Type B pancreatic cell (in vitro differentiated cells): ENCODE measurements around the gene EVI2A. TPM values are rescaled to one million over a fixed set of nuclear protein-coding genes. Genes with fewer than 3 reads are reported as not detected.
"Not testable (repeated sequence)": the region's sequence is repeated elsewhere in the genome, so short reads cannot be mapped to it uniquely, and the experiment has no call there.

Experiments
- DNase-seq: peaks from one replicate; pipeline ENCODE4 v3.0.0; 2021; ENCODE audit warnings: mixed read lengths; ENCODE audit not compliant: unreplicated experiment; ENCODE audit errors: extremely low spot score
- H3K27ac Mint-ChIP-seq: 2 replicates; pipeline ENCODE4 v1.8.0; 2021; ENCODE audit warnings: mild to moderate bottlenecking, mixed read lengths
- H3K27me3 Mint-ChIP-seq: 2 replicates; pipeline ENCODE4 v1.8.0; 2021; ENCODE audit warnings: mixed read lengths
- H3K36me3 Mint-ChIP-seq: 2 replicates; pipeline ENCODE4 v1.8.0; 2021; ENCODE audit warnings: mixed read lengths
- H3K4me1 Mint-ChIP-seq: one replicate; pipeline ENCODE4 v1.8.0; 2021; ENCODE audit warnings: mixed read lengths; ENCODE audit not compliant: unreplicated experiment
- H3K4me3 Mint-ChIP-seq: 2 replicates; pipeline ENCODE4 v1.8.0; 2021; ENCODE audit warnings: mild to moderate bottlenecking, mixed read lengths
- H3K9me3 Mint-ChIP-seq: 2 replicates; pipeline ENCODE4 v1.8.0; 2021; ENCODE audit warnings: mixed read lengths
- total RNA-seq: library from RNA; stranded (reverse); gene quantifications from 2 replicates; pipeline ENCODE4 v1.2.1, GENCODE V29; 2021; ENCODE audit warnings: low replicate concordance
- TF ChIP-seq, protein P1 (sequence below): fragments of 200-600 bp; sonication (generic); conservative IDR thresholded peaks from 2 replicates; pipeline ENCODE4 v1.5.0; 2021; ENCODE audit warnings: antibody characterized with exemption, mild to moderate bottlenecking

The EVI2A gene
- total RNA-seq, 1 donor from 2014 or later: not detected

DNA sequence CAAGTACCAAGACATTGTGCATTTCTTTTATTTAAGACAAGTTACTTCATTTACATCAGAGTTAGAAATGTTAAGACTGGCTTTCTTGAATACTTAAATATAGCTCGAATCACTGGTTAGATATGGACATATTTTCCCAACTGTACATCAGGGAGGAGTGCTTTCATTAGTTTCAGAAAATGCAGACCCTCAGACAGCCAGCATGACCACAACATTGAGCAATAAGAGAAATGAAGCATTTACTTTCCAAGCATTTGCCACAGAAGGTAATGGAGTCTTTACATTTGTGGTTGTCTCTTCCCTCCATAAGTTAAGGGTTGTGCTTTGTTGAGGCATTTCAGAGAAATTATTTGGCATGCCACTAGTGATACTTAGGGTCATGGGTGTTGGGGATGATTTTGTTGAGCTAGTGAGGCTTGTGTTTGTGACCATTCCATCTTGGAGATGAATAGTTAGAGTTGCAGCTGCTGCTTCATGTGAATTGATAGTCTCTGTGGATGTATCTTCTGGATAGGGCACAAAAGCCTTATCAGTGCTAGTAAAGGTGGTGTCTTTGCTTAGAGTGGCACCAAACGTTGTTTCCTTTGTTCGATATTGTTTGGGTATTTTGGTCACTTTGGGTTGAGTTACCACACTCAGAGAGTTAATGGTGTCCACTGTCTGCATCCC, 26.5 kb downstream of the EVI2A start:
- H3K36me3 Mint-ChIP-seq: peaks cover 13% of the 10 kb centered on the region
- H3K4me1 Mint-ChIP-seq: no peaks in the 10 kb centered on the region
- H3K27me3 Mint-ChIP-seq: no peaks in the 10 kb centered on the region
- no peak for DNase-seq
- no peak overlapping the region for H3K4me3 Mint-ChIP-seq
- TF ChIP-seq, protein P1, sequence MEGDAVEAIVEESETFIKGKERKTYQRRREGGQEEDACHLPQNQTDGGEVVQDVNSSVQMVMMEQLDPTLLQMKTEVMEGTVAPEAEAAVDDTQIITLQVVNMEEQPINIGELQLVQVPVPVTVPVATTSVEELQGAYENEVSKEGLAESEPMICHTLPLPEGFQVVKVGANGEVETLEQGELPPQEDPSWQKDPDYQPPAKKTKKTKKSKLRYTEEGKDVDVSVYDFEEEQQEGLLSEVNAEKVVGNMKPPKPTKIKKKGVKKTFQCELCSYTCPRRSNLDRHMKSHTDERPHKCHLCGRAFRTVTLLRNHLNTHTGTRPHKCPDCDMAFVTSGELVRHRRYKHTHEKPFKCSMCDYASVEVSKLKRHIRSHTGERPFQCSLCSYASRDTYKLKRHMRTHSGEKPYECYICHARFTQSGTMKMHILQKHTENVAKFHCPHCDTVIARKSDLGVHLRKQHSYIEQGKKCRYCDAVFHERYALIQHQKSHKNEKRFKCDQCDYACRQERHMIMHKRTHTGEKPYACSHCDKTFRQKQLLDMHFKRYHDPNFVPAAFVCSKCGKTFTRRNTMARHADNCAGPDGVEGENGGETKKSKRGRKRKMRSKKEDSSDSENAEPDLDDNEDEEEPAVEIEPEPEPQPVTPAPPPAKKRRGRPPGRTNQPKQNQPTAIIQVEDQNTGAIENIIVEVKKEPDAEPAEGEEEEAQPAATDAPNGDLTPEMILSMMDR: no peak
- no peak overlapping the region for H3K27ac Mint-ChIP-seq
- H3K9me3 Mint-ChIP-seq: no peaks in the 10 kb centered on the region

DNA sequence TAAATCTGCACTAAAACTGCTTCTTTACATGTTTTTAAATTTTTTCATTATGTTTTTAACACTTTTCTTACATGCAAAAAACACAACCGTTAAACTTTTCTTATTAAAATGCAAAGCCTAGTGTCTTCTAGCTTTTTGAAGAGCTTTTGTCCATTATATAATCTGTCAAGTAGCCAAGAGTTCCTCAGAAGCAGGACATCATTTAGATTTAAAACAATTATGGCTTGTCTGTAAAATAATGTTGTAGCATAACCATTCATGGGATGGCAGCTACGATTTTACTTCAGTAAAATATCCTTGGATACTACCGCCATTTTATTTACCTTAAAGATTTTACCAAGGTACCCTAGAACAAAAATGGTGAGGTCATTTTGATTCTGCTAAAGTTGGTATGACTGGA, 27.2 kb downstream of the EVI2A start:
- Mint-ChIP-seq H3K4me1 (no peaks in the 10 kb centered on the region), H3K27me3 (no peaks in the 10 kb centered on the region), H3K36me3 (peaks cover 13% of the 10 kb centered on the region), H3K9me3 (no peaks in the 10 kb centered on the region), H3K27ac (no peak overlapping the region), H3K4me3 (no peak overlapping the region)
- DNase-seq: no peak
- TF ChIP-seq, protein P1: no peak

DNA sequence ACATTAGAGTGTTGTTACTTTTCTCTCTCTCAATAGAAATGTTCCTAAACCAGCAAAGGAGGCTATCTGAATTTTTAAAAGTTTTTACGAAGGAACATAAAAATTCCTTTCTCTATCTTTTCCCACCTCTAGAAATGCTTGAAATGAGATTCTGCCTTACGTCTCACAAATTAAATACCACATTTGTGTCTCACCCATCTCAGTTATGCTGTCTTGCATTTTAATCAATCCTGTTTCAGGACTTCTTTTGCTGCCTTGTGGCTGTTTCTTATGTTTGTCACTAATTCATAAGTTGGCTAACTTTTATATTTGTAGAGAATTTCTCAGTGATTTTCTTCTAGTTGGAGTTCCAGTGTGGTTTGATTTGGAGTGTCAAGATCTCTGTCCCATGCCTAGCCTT, 27.8 kb downstream of the EVI2A start:
- TF ChIP-seq, protein P1: no peak
- H3K27ac Mint-ChIP-seq: no peak overlapping the region
- peaks cover 13% of the 10 kb centered on the region for H3K36me3 Mint-ChIP-seq

DNA sequence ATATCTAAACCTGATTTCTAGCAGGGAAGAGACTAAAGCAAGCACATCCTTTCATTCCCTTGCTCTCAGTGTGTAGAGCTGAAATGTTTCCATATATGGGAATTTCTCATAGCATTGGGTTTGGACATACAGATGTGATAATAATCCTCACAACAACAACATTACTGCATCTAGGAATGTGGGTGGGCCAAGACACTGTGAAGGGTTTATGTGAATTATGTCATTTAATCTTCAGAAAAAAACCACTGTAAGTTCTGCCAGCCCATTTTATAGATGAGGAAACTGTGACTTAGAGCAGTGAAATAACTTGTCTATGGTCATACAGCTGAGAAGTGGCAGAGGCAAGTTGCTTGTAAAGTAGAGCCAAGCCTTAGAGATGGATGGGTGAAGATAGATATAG, 29.6 kb downstream of the EVI2A start:
- TF ChIP-seq, protein P1: no peak
- H3K4me1 Mint-ChIP-seq: no peaks in the 10 kb centered on the region
- H3K9me3 Mint-ChIP-seq: no peaks in the 10 kb centered on the region
- no peak for DNase-seq
- H3K4me3 Mint-ChIP-seq: no peak overlapping the region
- H3K27ac Mint-ChIP-seq: no peak overlapping the region
- peaks cover 13% of the 10 kb centered on the region for H3K36me3 Mint-ChIP-seq
- H3K27me3 Mint-ChIP-seq: no peaks in the 10 kb centered on the region

More for the DNA sequence above, 27.8 kb downstream of the EVI2A start:
- no peak for DNase-seq
- Mint-ChIP-seq H3K27me3 (no peaks in the 10 kb centered on the region), H3K4me1 (no peaks in the 10 kb centered on the region), H3K9me3 (no peaks in the 10 kb centered on the region), H3K4me3 (no peak overlapping the region)

DNA sequence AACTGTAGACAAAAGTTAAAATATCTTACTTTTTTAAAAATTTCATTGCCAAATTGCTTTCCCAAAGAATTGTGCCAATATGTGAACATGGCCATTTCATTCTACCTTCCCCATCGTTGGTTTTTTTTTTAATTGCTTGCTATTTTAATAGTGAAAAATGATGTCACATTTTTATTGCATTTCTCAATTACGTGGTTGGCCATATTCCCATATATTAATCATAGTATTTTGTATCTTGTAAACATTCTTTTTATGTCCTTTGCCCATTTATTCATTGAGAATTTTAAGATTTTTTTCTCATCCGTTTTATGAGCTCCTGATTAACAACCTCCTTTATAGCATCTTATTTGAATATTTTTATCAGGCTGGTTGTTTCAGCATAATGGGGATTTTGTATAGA, 31.6 kb downstream of the EVI2A start:
- no peaks in the 10 kb centered on the region for H3K4me1 Mint-ChIP-seq
- no peak for DNase-seq
- H3K27ac Mint-ChIP-seq: no peak overlapping the region
- no peaks in the 10 kb centered on the region for H3K9me3 Mint-ChIP-seq
- TF ChIP-seq, protein P1: no peak
- H3K36me3 Mint-ChIP-seq: peaks cover 13% of the 10 kb centered on the region
- no peaks in the 10 kb centered on the region for H3K27me3 Mint-ChIP-seq
- H3K4me3 Mint-ChIP-seq: no peak overlapping the region

DNA sequence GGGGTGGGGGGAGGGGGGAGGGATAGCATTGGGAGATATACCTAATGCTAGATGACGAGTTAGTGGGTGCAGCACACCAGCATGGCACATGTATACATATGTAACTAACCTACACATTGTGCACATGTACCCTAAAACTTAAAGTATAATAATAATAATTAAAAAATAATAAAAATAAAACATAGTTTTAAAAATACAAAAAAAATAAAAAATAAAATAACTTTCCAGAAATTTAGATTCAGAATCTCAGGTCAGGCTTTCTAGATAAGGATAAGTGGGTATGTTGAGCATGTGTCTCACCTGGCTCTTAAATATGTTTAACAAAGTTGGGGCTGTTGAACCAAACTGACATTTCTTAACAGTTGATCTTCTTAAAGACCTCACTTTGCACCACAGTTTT, 33.5 kb downstream of the EVI2A start:
- H3K36me3 Mint-ChIP-seq, H3K27ac Mint-ChIP-seq, H3K9me3 Mint-ChIP-seq, H3K4me3 Mint-ChIP-seq, H3K27me3 Mint-ChIP-seq, H3K4me1 Mint-ChIP-seq, DNase-seq: not testable (repeated sequence)
